Endothelial cell of umbilical vein (primary cell): ENCODE data around the gene RAP2A. TPM values are rescaled to one million over a fixed set of nuclear protein-coding genes. Genes with fewer than 3 reads are reported as not detected.

ENCODE experiments used
- BruUV-seq: library from RNA; stranded (reverse); fragments of 400-500 nt; replicated peaks from 2 replicates; lab custom pipeline; 2021; lab: Mats Ljungman, UMichigan
- CTCF ChIA-PET: fragments of 300-600, 350-600 bp; sonication (Branson Sonifier 250); formaldehyde crosslinking; loops from one replicate; lab custom pipeline; 2021; ENCODE audit warnings: antibody characterized with exemption, inconsistent platforms; lab: Charles Lee
- POLR2A ChIA-PET: fragments of 300-600, 350-600 bp; sonication (Branson Sonifier 250); formaldehyde crosslinking; loops from one replicate; lab custom pipeline; 2021; ENCODE audit warnings: antibody characterized with exemption, inconsistent platforms; lab: Charles Lee
- DNase-seq: peaks from one replicate; pipeline ENCODE4 v3.0.0-alpha.2; 2011; ENCODE audit warnings: low read depth, low spot score
- FAIRE-seq: peaks from 2 replicates; lab custom pipeline; 2011; peaks lifted over from hg19 to GRCh38; lab: Jason Lieb, UNC
- H2AFZ ChIP-seq: 2 replicates; pipeline ENCODE4 v1.6.0; 2012; ENCODE audit warnings: low read depth, low read length, control low read depth, inconsistent platforms
- H3K27ac ChIP-seq: 2 replicates; pipeline ENCODE4 v1.5.1; 2011; ENCODE audit warnings: low read depth, mild to moderate bottlenecking, control low read depth, low read length, moderate library complexity; ENCODE audit not compliant: insufficient read depth
- H3K27me3 ChIP-seq, 2 experiments: 2 replicates each; pipeline versions ENCODE4 v1.6.0 to v1.6.1; 2011; ENCODE audit warnings: low read length in 2 of 2, mixed read lengths in 1 of 2; ENCODE audit not compliant: control insufficient read depth in 2 of 2, insufficient read depth in 2 of 2
- H3K36me3 ChIP-seq, 2 experiments: 2 replicates in 1 of 2; 3 replicates in 1 of 2; pipeline ENCODE4 v1.5.1; 2011; ENCODE audit warnings: low read length in 2 of 2, mild to moderate bottlenecking in 1 of 2, moderate library complexity in 1 of 2; ENCODE audit not compliant: control insufficient read depth in 2 of 2, insufficient read depth in 2 of 2; ENCODE audit errors: extremely low read depth in 1 of 2
- H3K4me1 ChIP-seq: 3 replicates; pipeline ENCODE4 v1.5.1; 2011; ENCODE audit warnings: mild to moderate bottlenecking, low read length; ENCODE audit not compliant: control insufficient read depth, insufficient read depth; ENCODE audit errors: extremely low read depth
- H3K4me2 ChIP-seq: 2 replicates; pipeline ENCODE4 v1.6.1; 2011; ENCODE audit warnings: low read length, control low read depth, mixed read lengths; ENCODE audit not compliant: insufficient read depth
- H3K4me3 ChIP-seq, 3 experiments: fragments of 200-600 bp in 1 of 3; sonication (generic), shearing (Covaris generic) in 1 of 3; replicated peaks in 1 of 3; 2 replicates each; pipeline ENCODE4 v1.5.1; 2011 to 2016; ENCODE audit warnings: control low read depth in 3 of 3, low read length in 3 of 3, mild to moderate bottlenecking in 2 of 3, inconsistent platforms in 1 of 3, low read depth in 1 of 3, moderate library complexity in 1 of 3; ENCODE audit not compliant: insufficient read depth in 1 of 3
- H3K79me2 ChIP-seq: 2 replicates; pipeline ENCODE4 v1.6.0; 2012; ENCODE audit warnings: low read length, inconsistent platforms; ENCODE audit not compliant: control insufficient read depth, insufficient read depth
- H3K9ac ChIP-seq: replicated peaks from 2 replicates; pipeline ENCODE3; 2011; ENCODE audit warnings: low read length, control low read depth; ENCODE audit not compliant: insufficient read depth; ENCODE audit errors: extremely low read depth
- H3K9me1 ChIP-seq: replicated peaks from 3 replicates; pipeline ENCODE4 v1.6.0; 2011; ENCODE audit warnings: mild to moderate bottlenecking, low read length; ENCODE audit not compliant: control insufficient read depth, insufficient read depth; ENCODE audit errors: extremely low read depth
- H3K9me3 ChIP-seq: replicated peaks from 2 replicates; pipeline ENCODE4 v1.5.1; 2012; ENCODE audit warnings: low read length, inconsistent platforms; ENCODE audit not compliant: control insufficient read depth, insufficient read depth
- H4K20me1 ChIP-seq: replicated peaks from 2 replicates; pipeline ENCODE3; 2011; ENCODE audit warnings: mild to moderate bottlenecking, low read length; ENCODE audit not compliant: control insufficient read depth, insufficient read depth; ENCODE audit errors: extremely low read depth
- CTCF ChIP-seq, 2 donors: IDR thresholded peaks; 1 replicate in 1 of 2; 2 replicates in 1 of 2; pipeline ENCODE4 v1.5.1; 2011; ENCODE audit warnings: low read length in 2 of 2, mild to moderate bottlenecking in 2 of 2, moderate library complexity in 2 of 2, control low read depth in 1 of 2, inconsistent platforms in 1 of 2, low read depth in 1 of 2; ENCODE audit not compliant: insufficient read depth in 1 of 2; ENCODE audit errors: extremely low read depth in 1 of 2
- EZH2 ChIP-seq: IDR thresholded peaks from 2 replicates; pipeline ENCODE4 v1.6.1; 2012; ENCODE audit warnings: borderline replicate concordance, low read depth, mild to moderate bottlenecking, moderate library complexity, low read length, inconsistent platforms; ENCODE audit not compliant: severe bottlenecking
- FOS ChIP-seq: IDR thresholded peaks from 2 replicates; pipeline ENCODE4 v1.6.1; 2011; ENCODE audit warnings: mild to moderate bottlenecking, low read length, moderate library complexity, borderline replicate concordance; ENCODE audit not compliant: insufficient read depth
- GATA2 ChIP-seq: IDR thresholded peaks from 2 replicates; pipeline ENCODE4 v1.7.0; 2011; ENCODE audit warnings: low read depth, mild to moderate bottlenecking, moderate library complexity, mixed read lengths, low read length; ENCODE audit not compliant: insufficient read length, insufficient read depth
- JUN ChIP-seq: IDR thresholded peaks from 2 replicates; pipeline ENCODE4 v1.6.1; 2011; ENCODE audit warnings: borderline replicate concordance, low read depth; ENCODE audit not compliant: insufficient read length, insufficient read depth
- MAX ChIP-seq: IDR thresholded peaks from 2 replicates; pipeline ENCODE4 v1.6.1; 2011; ENCODE audit not compliant: insufficient read depth, insufficient read length
- MYC ChIP-seq: IDR thresholded peaks from one replicate; pipeline ENCODE4 v1.6.1; 2011; ENCODE audit warnings: mild to moderate bottlenecking, low read depth, low read length
- POLR2A ChIP-seq: IDR thresholded peaks from 2 replicates; pipeline ENCODE4 v1.6.1; 2012; ENCODE audit warnings: low read depth, mild to moderate bottlenecking, control low read depth, low read length
- POLR2AphosphoS5 ChIP-seq: IDR thresholded peaks from 2 replicates; pipeline ENCODE4 v1.6.1; 2012; ENCODE audit warnings: low read depth, mild to moderate bottlenecking, control low read depth, low read length, moderate library complexity; ENCODE audit not compliant: insufficient read depth
- dilution Hi-C: fragments of 300-500 bp; cut with MboI; formaldehyde crosslinking; loops from one replicate; pipeline ENCODE4 v1.15.0; 2019; ENCODE audit warnings: low sequenced_read_pairs; ENCODE audit not compliant: extremely low pct_ligation_motif_present
- intact Hi-C: fragments of 100-400 bp; cut with micrococcal nuclease; formaldehyde crosslinking; loops from one replicate; pipeline ENCODE4 v1.10.0; 2022
- polyA plus RNA-seq, 4 experiments: library from polyadenylated mRNA; depleted of rRNA in 3 of 4; stranded (reverse) in 3 of 4; unstranded in 1 of 4; fragments of >200 nt; gene quantifications; 2 replicates each; pipeline versions ENCODE4 v1.2.1 to v1.2.3, GENCODE V29; 2011 to 2012; ENCODE audit warnings: missing spikeins in 1 of 4
- total RNA-seq: library from RNA; stranded (reverse); gene quantifications from 2 replicates; pipeline ENCODE4 v1.2.3, GENCODE V29; 2021

The RAP2A gene
- total and polyA plus RNA-seq, 2 donors (not counting 3 experiments of a cell fraction or from before 2014, with no cell fraction given), result 7.8 to 44.4 TPM

DNA sequence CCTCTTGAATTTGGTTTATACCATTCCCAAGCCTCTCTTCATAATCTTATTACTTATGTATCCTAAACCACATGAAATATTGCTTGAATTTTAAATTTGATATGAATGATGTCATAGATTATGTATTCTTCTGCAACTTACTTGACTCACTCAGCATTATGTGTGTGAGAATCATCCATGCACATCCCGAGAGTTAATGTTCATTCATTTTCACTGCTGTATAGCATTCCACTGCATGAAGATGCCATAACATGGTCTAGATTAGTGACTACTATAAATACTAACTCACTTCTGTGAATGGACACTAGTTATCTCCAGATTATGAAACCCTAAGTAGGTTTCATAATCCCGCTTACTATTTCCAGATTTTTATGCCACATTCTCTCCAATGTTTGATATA is 25.0 kb upstream of the RAP2A start:
- no peaks in the 10 kb centered on the region for H3K4me1 ChIP-seq
- H3K9me1 ChIP-seq, result no peaks in the 10 kb centered on the region
- no peak overlapping the region for H3K9ac ChIP-seq
- H3K27ac ChIP-seq, result no peak overlapping the region
- no peak overlapping the region for H3K4me2 ChIP-seq
- H2AFZ ChIP-seq, result no peak overlapping the region
- TF ChIP-seq EZH2 (no peak), POLR2A (no peak), POLR2AphosphoS5 (no peak), JUN (no peak), FOS (no peak), GATA2 (no peak), MYC (no peak), CTCF (IDR thresholded peaks at IDR 0.05; ENCODE audit: extremely low read depth in 1 of 2, insufficient read depth in 1 of 2, low read depth in 1 of 2, low read length in 2 of 2) (no peak), MAX (no peak)
- ChIA-PET POLR2A (no interaction called here), CTCF (interaction anchor here (0.7 kb wide), 1 partner anchor 36 kb away, joined by 3 read pairs; no protein-coding TSS in a partner anchor)
- H3K36me3 ChIP-seq, result no peaks in the 10 kb centered on the region
- no peak overlapping the region for H3K4me3 ChIP-seq
- H3K79me2 ChIP-seq, result no peaks in the 10 kb centered on the region
- no peak for DNase-seq
- no peaks in the 10 kb centered on the region for H4K20me1 ChIP-seq
- H3K9me3 ChIP-seq, result no peaks in the 10 kb centered on the region
- intact Hi-C loops (no loop called here), dilution Hi-C loops (no loop called here)
- H3K27me3 ChIP-seq, result peaks cover 14 to 17% of the 10 kb centered on the region in 2 experiments
- no peak for FAIRE-seq
- no TSS peak for BruUV-seq
